ENCODE data around the gene ANKRD27.

The ANKRD27 gene

GRCh38 chr19:32624410-32624809 lies 50.6 kb downstream of the ANKRD27 start (continued):
- TF ChIP-seq PATZ1 (CRISPR knock-in tag; IDR thresholded peaks at IDR 0.05; ENCODE audit: borderline replicate concordance) (no peak), ZFP3 (CRISPR knock-in tag; IDR thresholded peaks at IDR 0.05) (no peak), RARB (CRISPR knock-in tag; IDR thresholded peaks at IDR 0.05) (no peak), TOX (CRISPR knock-in tag; IDR thresholded peaks at IDR 0.05; ENCODE audit: borderline replicate concordance) (no peak)

- TF ChIP-seq CSRNP3 (CRISPR knock-in tag; IDR thresholded peaks at IDR 0.05) (no peak), ARNTL (CRISPR knock-in tag; IDR thresholded peaks at IDR 0.05; ENCODE audit: borderline replicate concordance, low read depth) (no peak), PATZ1 (CRISPR knock-in tag; IDR thresholded peaks at IDR 0.05; ENCODE audit: borderline replicate concordance) (no peak), POU6F1 (CRISPR knock-in tag; IDR thresholded peaks at IDR 0.05; ENCODE audit: borderline replicate concordance, low read depth) (no peak), RARB (CRISPR knock-in tag; IDR thresholded peaks at IDR 0.05) (no peak), ZNF70 (CRISPR knock-in tag; IDR thresholded peaks at IDR 0.05) (no peak), TCF4 (CRISPR knock-in tag; IDR thresholded peaks at IDR 0.05; ENCODE audit: borderline replicate concordance) (no peak), CSDC2 (CRISPR knock-in tag; IDR thresholded peaks at IDR 0.05) (no peak), ZFP30 (CRISPR knock-in tag; IDR thresholded peaks at IDR 0.05) (no peak), SNAI2 (CRISPR knock-in tag; IDR thresholded peaks at IDR 0.05) (no peak), GLIS3 (CRISPR knock-in tag; IDR thresholded peaks at IDR 0.05) (no peak), CREB5 (CRISPR knock-in tag; IDR thresholded peaks at IDR 0.05; ENCODE audit: low read depth) (no peak), ESRRG (CRISPR knock-in tag; IDR thresholded peaks at IDR 0.05) (no peak), ZNF8 (CRISPR knock-in tag; IDR thresholded peaks at IDR 0.05) (no peak), ISL1 (CRISPR knock-in tag; IDR thresholded peaks at IDR 0.05) (no peak), ZC3H10 (CRISPR knock-in tag; IDR thresholded peaks at IDR 0.05) (no peak), TOX (CRISPR knock-in tag; IDR thresholded peaks at IDR 0.05; ENCODE audit: borderline replicate concordance) (no peak)
- ATAC-seq, result no peak
Observed at GRCh38 chr19:32622002-32622401, 53.0 kb downstream of the ANKRD27 start.

- no peak for ATAC-seq
- TF ChIP-seq CSDC2 (CRISPR knock-in tag; IDR thresholded peaks at IDR 0.05) (no peak), GLIS3 (CRISPR knock-in tag; IDR thresholded peaks at IDR 0.05) (no peak), SNAI2 (CRISPR knock-in tag; IDR thresholded peaks at IDR 0.05) (no peak), ZFP30 (CRISPR knock-in tag; IDR thresholded peaks at IDR 0.05) (no peak), OSR1 (CRISPR knock-in tag; IDR thresholded peaks at IDR 0.05) (no peak), TSHZ2 (CRISPR knock-in tag; IDR thresholded peaks at IDR 0.05) (no peak), ARNTL (CRISPR knock-in tag; IDR thresholded peaks at IDR 0.05; ENCODE audit: borderline replicate concordance, low read depth) (no peak), RARB (CRISPR knock-in tag; IDR thresholded peaks at IDR 0.05) (no peak), ZNF8 (CRISPR knock-in tag; IDR thresholded peaks at IDR 0.05) (no peak), PPARA (CRISPR knock-in tag; IDR thresholded peaks at IDR 0.05; ENCODE audit: borderline replicate concordance) (no peak), TCF4 (CRISPR knock-in tag; IDR thresholded peaks at IDR 0.05; ENCODE audit: borderline replicate concordance) (no peak), ZC3H10 (CRISPR knock-in tag; IDR thresholded peaks at IDR 0.05) (no peak), POU6F1 (CRISPR knock-in tag; IDR thresholded peaks at IDR 0.05; ENCODE audit: borderline replicate concordance, low read depth) (no peak), PATZ1 (CRISPR knock-in tag; IDR thresholded peaks at IDR 0.05; ENCODE audit: borderline replicate concordance) (no peak), BACH2 (CRISPR knock-in tag; IDR thresholded peaks at IDR 0.05; ENCODE audit: borderline replicate concordance) (no peak)
Observed at GRCh38 chr19:32619051-32619685, 55.8 kb downstream of the ANKRD27 start.
